HG03521 (cell line): Measurements from ENCODE around the gene AACS.
"Not testable (repeated sequence)": the region's sequence is repeated elsewhere in the genome, so short reads cannot be mapped to it uniquely, and the experiment has no call there.

Experiments used
- ATAC-seq: cut with Tn5 transposase; IDR thresholded peaks from one replicate; pipeline ENCODE4 v1.9.1; 2021; ENCODE audit warnings: mild to moderate bottlenecking, moderate library complexity; ENCODE audit not compliant: unreplicated experiment

Gene AACS

GRCh38 chr12:125121106-125121505 is 55.9 kb downstream of the AACS start:
- no peak for ATAC-seq

GRCh38 chr12:125122668-125123067 is 57.4 kb downstream of the AACS start:
- no peak for ATAC-seq

GRCh38 chr12:125124320-125124966 is 59.2 kb downstream of the AACS start:
- no peak for ATAC-seq

GRCh38 chr12:125125271-125125670 is 60.0 kb downstream of the AACS start:
- no peak for ATAC-seq

- no peak for ATAC-seq
These were observed 63.4 kb downstream of the AACS start for GRCh38 chr12:125128439-125129178.

DNA sequence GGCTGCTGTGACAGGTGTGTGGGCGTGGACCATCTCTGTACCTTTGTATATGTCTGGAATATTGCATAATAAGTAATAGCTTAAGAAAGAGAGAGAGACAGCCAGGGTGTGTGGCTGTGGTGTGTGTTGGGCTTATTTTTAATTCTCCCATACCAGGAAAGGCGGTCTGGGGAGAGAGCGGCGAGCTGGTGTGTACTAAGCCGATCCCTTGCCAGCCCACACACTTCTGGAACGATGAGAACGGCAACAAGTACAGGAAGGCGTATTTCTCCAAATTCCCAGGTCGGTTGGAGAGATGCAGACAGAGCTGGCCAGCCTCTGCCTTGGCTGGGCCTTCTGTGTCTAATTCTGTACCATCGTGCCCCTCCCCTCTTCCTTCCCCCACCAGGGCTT is 63.9 kb downstream of the AACS start:
- no peak for ATAC-seq

DNA sequence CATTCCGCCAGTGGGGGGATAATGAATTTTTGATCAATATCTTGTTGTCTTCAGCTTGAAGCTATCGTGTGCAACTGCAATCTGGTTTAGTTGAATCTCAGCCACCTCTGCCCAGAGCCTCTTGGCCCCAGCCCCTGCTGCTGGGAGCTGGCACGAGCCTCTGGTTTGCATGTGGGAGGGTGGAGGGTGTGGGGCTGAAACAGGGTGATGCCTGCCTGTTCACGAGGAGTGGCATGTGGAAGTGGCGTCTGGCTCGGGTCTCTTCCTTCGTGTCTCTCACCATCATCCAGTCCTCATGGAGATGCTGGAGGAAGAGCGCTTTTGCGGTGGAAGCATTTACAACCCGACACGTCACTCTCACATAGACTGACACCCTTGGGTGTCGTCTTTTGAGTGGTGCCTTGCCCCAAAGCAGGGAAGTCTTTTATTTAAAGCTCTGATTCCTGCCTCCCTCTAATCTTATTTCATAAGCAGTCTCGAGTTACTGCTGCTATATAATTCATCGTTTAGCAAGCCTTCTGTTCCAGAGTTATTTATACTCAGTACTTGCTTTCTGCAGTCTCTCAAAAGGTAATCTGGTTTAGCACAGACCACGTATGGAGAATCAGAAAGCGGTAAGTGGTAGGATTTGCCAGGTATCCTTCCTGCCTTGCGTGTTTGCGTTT is 64.5 kb downstream of the AACS start:
- ATAC-seq, result no peak

- no peak for ATAC-seq
These were observed 66.7 kb downstream of the AACS start for GRCh38 chr12:125131958-125132357.

GRCh38 chr12:125132698-125133400 is 67.6 kb downstream of the AACS start:
- no peak for ATAC-seq

- no peak for ATAC-seq
These were observed 68.4 kb downstream of the AACS start for GRCh38 chr12:125133616-125134015.

DNA sequence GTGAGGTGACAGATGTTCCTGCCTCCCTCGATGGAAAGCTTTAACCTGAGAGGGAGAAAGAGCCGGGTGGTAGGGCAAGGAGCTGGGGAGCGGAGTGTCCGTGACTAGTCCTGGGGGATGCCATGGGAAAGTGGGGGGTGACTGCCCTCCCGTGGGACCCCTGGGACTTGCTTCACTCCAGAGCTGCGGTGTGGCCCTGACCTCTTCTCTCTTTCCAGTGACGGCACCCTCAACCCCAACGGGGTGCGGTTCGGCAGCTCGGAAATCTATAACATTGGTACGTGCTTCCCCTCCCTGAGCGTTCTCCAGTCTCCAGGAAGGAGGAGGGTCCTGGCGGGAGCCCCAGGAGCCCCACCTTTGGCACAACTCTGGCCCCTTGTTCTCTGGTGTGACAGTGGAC is 69.3 kb downstream of the AACS start:
- no peak for ATAC-seq

GRCh38 chr12:125135906-125136305 is 70.7 kb downstream of the AACS start:
- ATAC-seq, result no peak

DNA sequence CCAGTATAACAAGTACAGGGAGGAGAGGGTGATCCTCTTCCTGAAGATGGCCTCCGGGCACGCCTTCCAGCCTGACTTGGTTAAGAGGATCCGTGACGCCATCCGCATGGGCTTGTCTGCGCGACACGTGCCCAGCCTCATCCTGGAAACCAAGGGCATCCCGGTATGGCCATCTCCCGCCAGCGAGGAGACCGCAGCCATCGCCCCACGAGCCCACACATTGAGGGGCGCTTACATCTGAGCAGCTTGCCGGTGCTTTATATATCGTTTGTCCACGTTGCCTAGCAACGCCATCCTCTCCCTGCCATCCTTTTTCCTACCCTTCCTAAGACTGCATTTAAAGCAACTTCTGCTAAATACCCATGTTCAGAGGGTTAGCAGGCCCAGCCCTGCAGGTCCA is 71.5 kb downstream of the AACS start:
- ATAC-seq, result no peak

DNA sequence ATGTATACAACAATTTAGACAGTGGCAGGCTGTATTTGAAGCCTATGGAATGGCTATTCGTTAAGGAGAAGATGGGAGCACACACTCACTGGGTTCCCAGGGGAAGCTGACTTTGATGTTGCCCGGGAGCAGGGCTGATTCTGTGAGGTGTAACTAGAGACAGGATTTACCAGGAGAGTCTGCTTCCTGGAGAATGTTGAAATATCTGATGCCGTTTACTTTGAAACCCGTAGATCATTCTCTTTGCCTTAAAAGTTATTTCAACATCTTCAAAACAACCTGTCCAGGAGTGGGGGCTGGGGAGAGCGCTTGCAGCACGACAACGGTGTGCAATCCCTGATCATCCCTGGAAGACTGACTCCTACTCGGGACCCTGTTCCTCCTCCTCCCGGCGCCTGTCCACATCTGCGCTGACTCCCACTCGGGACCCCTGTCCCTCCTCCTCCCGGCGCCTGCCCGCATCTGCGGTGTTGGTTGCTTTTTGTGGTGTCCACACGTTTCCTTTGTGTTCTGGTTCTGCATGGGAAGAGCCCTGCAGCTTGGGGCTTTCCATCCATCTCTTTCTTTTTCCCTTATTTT is 72.6 kb downstream of the AACS start:
- ATAC-seq, result no peak

GRCh38 chr12:125140279-125141209 is 75.3 kb downstream of the AACS start:
- no peak for ATAC-seq

DNA sequence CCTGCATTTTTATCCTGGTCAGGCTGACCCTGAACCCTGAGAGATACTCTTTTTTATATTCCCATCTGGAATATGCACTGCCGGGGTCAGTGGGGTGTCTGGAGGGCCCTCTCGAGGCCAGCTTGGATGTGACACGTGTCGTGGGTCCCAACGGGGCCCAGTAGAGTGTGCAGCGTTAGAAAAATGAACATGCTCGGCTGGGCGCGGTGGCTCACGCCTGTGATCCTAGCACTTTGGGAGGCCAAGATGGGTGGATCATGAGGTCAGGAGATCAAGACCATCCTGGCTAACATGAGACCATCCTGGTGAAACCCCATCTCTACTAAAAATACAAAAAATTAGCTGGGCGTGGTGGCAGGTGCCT is 76.0 kb downstream of the AACS start:
- ATAC-seq, result not testable (repeated sequence)

DNA sequence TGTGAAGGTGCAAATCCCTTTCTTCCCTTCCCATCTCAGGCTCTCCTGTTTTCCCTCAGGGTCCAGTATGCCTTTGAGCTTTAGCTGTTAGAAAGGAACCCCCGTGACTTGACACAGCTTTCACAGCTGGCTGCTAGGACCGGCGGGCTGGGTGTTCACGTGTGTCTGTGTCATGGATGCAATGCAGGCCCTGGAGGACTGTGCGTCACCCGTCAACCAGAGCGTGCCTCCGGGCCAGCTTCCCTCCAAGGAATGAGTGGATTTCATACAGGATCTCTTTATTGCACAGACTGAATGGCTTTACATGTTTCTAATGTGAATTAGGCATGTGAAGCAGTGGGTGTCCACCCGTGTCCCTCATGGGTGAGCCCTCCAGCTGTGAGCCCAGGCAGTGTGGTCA is 77.4 kb downstream of the AACS start:
- no peak for ATAC-seq

DNA sequence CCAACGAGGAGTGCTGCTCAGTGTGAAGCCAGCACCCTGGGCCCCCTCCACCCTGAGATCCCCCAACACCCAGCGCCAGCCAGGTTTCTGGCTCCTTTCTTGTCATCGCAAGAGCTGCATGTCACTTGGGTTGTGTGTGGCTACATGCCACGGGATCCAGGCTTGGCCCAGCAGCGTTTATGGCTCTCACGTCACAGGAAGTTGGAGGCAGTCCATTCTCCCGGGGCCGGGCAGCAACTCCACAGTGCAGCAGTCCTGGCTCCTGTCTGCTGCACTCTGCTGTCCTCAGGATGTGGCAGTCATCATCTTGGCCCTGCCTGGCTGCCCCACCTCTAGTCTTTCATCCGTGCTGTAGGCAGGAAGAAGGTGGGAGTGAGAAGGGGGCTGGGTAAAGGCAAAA is 78.3 kb downstream of the AACS start:
- ATAC-seq, result no peak

GRCh38 chr12:125145196-125145595 is 80.0 kb downstream of the AACS start:
- ATAC-seq, result no peak

- ATAC-seq, result no peak
These were observed 83.1 kb downstream of the AACS start for GRCh38 chr12:125148316-125148715.
